SU-DHL-6 (cell line): ENCODE data around the gene TOM1L2.

Experiments used
- H2AFZ ChIP-seq: fragments of 200-600 bp; sonication (generic); 2 replicates; pipeline ENCODE4 v1.6.1; 2014; ENCODE audit warnings: low read depth, mild to moderate bottlenecking, moderate library complexity, mixed read lengths, antibody characterized with exemption, low read length; ENCODE audit not compliant: severe bottlenecking
- H3F3A ChIP-seq: fragments of 200-600 bp; shearing (Covaris generic); 2 replicates; pipeline ENCODE4 v1.6.0; 2016; ENCODE audit warnings: antibody characterized with exemption, mild to moderate bottlenecking; ENCODE audit not compliant: insufficient read depth
- H3K27ac ChIP-seq: fragments of 200-600 bp; sonication (generic); 2 replicates; pipeline ENCODE4 v1.5.1; 2016; ENCODE audit warnings: low read depth, mild to moderate bottlenecking, low read length, moderate library complexity, mixed read lengths
- H3K27me3 ChIP-seq: fragments of 200-600 bp; sonication (generic), shearing (Covaris generic); 2 replicates; pipeline ENCODE4 v1.6.0; 2014; ENCODE audit warnings: mild to moderate bottlenecking, low read length
- H3K36me3 ChIP-seq: fragments of 200-600 bp; sonication (generic); 2 replicates; pipeline ENCODE4 v1.6.1; 2014; ENCODE audit warnings: mild to moderate bottlenecking, low read length, mixed read lengths
- H3K4me2 ChIP-seq: fragments of 300-600, 200-600 bp; shearing (Covaris generic), sonication (generic); 2 replicates; pipeline ENCODE4 v1.6.0; 2014; ENCODE audit warnings: low read length, low read depth, mild to moderate bottlenecking; ENCODE audit not compliant: poor library complexity, severe bottlenecking
- H3K4me3 ChIP-seq: fragments of 200-600 bp; sonication (generic); 2 replicates; pipeline ENCODE4 v1.5.1; 2014; ENCODE audit warnings: antibody characterized with exemption, low read length, mild to moderate bottlenecking, mixed read lengths; ENCODE audit not compliant: insufficient read depth, poor library complexity, severe bottlenecking
- H3K79me2 ChIP-seq: fragments of 200-600 bp; sonication (generic); 2 replicates; pipeline ENCODE4 v1.6.1; 2014; ENCODE audit warnings: mild to moderate bottlenecking, low read length, moderate library complexity; ENCODE audit not compliant: insufficient read depth
- H3K9ac ChIP-seq: fragments of 200-600 bp; sonication (generic); 2 replicates; pipeline ENCODE4 v1.7.0; 2014; ENCODE audit warnings: mild to moderate bottlenecking, low read length
- H3K9me2 ChIP-seq: fragments of 200-600 bp; sonication (generic); replicated peaks from 2 replicates; pipeline ENCODE4 v1.6.1; 2014; ENCODE audit warnings: low read length; ENCODE audit not compliant: insufficient read depth
- H3K9me3 ChIP-seq: fragments of 200-600 bp; sonication (generic); 2 replicates; pipeline ENCODE4 v1.6.1; 2014; ENCODE audit warnings: low read length, mixed read lengths; ENCODE audit not compliant: insufficient read depth
- H4K20me1 ChIP-seq: fragments of 200-600 bp; sonication (generic); 2 replicates; pipeline ENCODE4 v1.6.1; 2014; ENCODE audit warnings: low read depth, mild to moderate bottlenecking, antibody characterized with exemption, low read length, moderate library complexity, mixed read lengths
- CTCF ChIP-seq: fragments of 200-600 bp; sonication (generic); IDR thresholded peaks from one replicate; pipeline ENCODE4 v1.5.1; 2017; ENCODE audit warnings: antibody characterized with exemption, mild to moderate bottlenecking, low read length, moderate library complexity; ENCODE audit not compliant: insufficient read depth, poor library complexity, severe bottlenecking
- EZH2phosphoT487 ChIP-seq: fragments of 200-600 bp; sonication (generic), shearing (Covaris generic); conservative IDR thresholded peaks from 2 replicates; pipeline ENCODE4 v1.6.1; 2018; ENCODE audit warnings: mild to moderate bottlenecking, antibody characterized with exemption, low read length, moderate library complexity, mixed read lengths

TOM1L2 gene

GRCh38 chr17:17937201-17937853 is 34.9 kb downstream of the TOM1L2 start:
- H3K9ac ChIP-seq: no peak overlapping the region
- no peaks in the 10 kb centered on the region for H3K9me3 ChIP-seq
- no peaks in the 10 kb centered on the region for H3F3A ChIP-seq
- H3K4me3 ChIP-seq: no peak overlapping the region
- no peaks in the 10 kb centered on the region for H3K79me2 ChIP-seq
- no peak overlapping the region for H3K4me2 ChIP-seq
- no peaks in the 10 kb centered on the region for H3K27me3 ChIP-seq
- no peak overlapping the region for H2AFZ ChIP-seq
- no peaks in the 10 kb centered on the region for H3K9me2 ChIP-seq
- H3K27ac ChIP-seq: no peak overlapping the region
- TF ChIP-seq EZH2phosphoT487 (no peak), CTCF (no peak)
- H3K36me3 ChIP-seq: no peaks in the 10 kb centered on the region
- H4K20me1 ChIP-seq: 0 out of 2 replicates have a peak, but pooled peaks cover 4% of the 10 kb centered on the region

GRCh38 chr17:17935321-17936271 is 36.6 kb downstream of the TOM1L2 start:
- no peaks in the 10 kb centered on the region for H3K79me2 ChIP-seq
- no peak overlapping the region for H2AFZ ChIP-seq
- H3K27me3 ChIP-seq: no peaks in the 10 kb centered on the region
- H3K9ac ChIP-seq: no peak overlapping the region
- H3K9me2 ChIP-seq: no peaks in the 10 kb centered on the region
- TF ChIP-seq EZH2phosphoT487 (no peak), CTCF (no peak)
- H3K36me3 ChIP-seq: no peaks in the 10 kb centered on the region
- no peak overlapping the region for H3K4me3 ChIP-seq
- no peak overlapping the region for H3K4me2 ChIP-seq
- no peaks in the 10 kb centered on the region for H3K9me3 ChIP-seq
- no peaks in the 10 kb centered on the region for H3F3A ChIP-seq
- H4K20me1 ChIP-seq: 0 out of 2 replicates have a peak, but pooled peaks cover 4% of the 10 kb centered on the region
- H3K27ac ChIP-seq: no peak overlapping the region

GRCh38 chr17:17934806-17935205 is 37.4 kb downstream of the TOM1L2 start:
- no peaks in the 10 kb centered on the region for H3F3A ChIP-seq
- 0 out of 2 replicates have a peak, but pooled peaks cover 4% of the 10 kb centered on the region for H4K20me1 ChIP-seq
- no peaks in the 10 kb centered on the region for H3K36me3 ChIP-seq
- no peaks in the 10 kb centered on the region for H3K79me2 ChIP-seq
- no peaks in the 10 kb centered on the region for H3K9me3 ChIP-seq
- no peak overlapping the region for H3K4me2 ChIP-seq
- no peak overlapping the region for H2AFZ ChIP-seq
- H3K27me3 ChIP-seq: no peaks in the 10 kb centered on the region
- H3K9me2 ChIP-seq: no peaks in the 10 kb centered on the region
- H3K9ac ChIP-seq: no peak overlapping the region
- H3K27ac ChIP-seq: no peak overlapping the region
- H3K4me3 ChIP-seq: no peak overlapping the region
- TF ChIP-seq CTCF (no peak), EZH2phosphoT487 (no peak)
